Astrocyte of the spinal cord (primary cell): Measurements from ENCODE around the gene ATG9A.

Experiments
- DNase-seq: peaks from one replicate; pipeline ENCODE4 v3.0.0; 2011; ENCODE audit warnings: low read depth, low spot score
- H3K4me3 ChIP-seq: 2 replicates; pipeline ENCODE4 v1.5.1; 2011; ENCODE audit warnings: low read depth, mild to moderate bottlenecking, low read length, moderate library complexity
- in situ Hi-C: cut with HindIII; loops from 2 replicates; pipeline ENCODE4 v1.10.0; 2017; ENCODE audit warnings: low sequenced_read_pairs
- TF ChIP-seq, protein P1 (sequence below): IDR thresholded peaks from 2 replicates; pipeline ENCODE4 v1.5.1; 2012; ENCODE audit warnings: low read depth, mild to moderate bottlenecking, low read length, inconsistent platforms

Gene ATG9A

DNA sequence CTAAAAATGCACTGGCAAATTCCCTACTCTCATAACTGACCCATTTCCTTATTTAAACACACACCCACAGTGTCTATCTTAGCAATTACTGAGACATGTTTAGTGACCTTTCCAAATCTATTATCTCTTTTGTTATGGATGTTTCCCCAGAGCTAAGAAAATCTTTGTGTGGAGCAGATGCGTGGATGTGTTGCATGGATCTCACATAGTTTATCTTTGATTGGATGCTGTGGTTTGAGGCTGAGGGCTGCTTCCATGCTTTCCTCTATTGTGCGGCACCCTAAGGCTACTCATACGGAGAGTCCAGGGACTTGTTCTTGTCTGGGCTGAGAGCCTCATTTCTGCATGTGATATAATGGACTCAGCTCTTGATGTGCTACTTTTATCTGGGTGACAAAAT is 4.9 kb upstream of the ATG9A start:
- no peak for DNase-seq
- in situ Hi-C loops = no loop called here
- H3K4me3 ChIP-seq = no peak overlapping the region
- TF ChIP-seq, protein P1, sequence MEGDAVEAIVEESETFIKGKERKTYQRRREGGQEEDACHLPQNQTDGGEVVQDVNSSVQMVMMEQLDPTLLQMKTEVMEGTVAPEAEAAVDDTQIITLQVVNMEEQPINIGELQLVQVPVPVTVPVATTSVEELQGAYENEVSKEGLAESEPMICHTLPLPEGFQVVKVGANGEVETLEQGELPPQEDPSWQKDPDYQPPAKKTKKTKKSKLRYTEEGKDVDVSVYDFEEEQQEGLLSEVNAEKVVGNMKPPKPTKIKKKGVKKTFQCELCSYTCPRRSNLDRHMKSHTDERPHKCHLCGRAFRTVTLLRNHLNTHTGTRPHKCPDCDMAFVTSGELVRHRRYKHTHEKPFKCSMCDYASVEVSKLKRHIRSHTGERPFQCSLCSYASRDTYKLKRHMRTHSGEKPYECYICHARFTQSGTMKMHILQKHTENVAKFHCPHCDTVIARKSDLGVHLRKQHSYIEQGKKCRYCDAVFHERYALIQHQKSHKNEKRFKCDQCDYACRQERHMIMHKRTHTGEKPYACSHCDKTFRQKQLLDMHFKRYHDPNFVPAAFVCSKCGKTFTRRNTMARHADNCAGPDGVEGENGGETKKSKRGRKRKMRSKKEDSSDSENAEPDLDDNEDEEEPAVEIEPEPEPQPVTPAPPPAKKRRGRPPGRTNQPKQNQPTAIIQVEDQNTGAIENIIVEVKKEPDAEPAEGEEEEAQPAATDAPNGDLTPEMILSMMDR = no peak

DNA sequence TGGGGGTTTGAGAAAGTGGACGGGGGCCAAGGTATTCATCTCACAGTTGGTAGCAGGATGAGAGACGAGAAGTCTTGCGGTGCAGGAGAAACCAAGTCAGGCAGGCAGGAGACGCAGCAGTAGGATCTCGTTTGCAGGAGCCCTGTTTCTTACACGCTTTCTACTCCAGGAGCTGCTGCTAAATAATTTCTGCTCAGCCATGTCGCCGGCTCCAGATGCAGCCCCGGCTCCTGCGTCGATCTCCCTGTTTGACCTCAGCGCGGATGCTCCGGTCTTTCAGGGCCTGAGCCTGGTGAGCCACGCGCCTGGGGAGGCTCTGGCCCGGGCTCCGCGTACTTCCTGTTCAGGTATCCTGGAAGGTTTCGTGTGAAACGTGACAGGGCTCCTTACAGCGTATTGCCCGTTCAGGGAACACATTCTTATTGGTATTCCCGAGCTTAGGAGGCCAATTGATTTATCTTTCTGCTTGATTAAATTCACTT is 664 bp upstream of the ATG9A start:
- in situ Hi-C loops = no loop called here
- TF ChIP-seq, protein P1 = no peak
- DNase-seq = no peak
- peak overlapping the region; percentile 85 for H3K4me3 ChIP-seq

DNA sequence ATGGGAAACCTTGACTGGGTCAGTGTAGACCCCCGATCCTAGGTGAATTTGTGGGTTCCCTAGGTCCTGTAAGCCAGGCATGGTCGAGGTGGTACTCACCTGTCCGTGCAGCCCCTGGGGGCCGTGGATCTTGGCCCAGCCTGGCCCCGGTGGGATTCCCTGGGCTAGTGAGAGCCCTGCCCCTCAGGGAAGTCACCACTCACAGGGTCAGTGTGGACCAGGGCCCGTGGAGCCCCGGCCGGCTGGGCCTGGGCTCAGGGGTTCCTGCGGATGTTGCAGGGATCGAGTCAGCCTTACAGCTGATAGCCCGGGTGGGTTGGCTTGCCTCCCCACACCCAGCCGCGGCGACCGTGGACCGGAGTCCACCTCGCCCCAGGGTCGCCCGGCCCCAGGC is 528 bp downstream of the ATG9A start:
- in situ Hi-C loops = no loop called here
- DNase-seq = no peak
- TF ChIP-seq, protein P1 = no peak
- peak overlapping the region; percentile 85 for H3K4me3 ChIP-seq

DNA sequence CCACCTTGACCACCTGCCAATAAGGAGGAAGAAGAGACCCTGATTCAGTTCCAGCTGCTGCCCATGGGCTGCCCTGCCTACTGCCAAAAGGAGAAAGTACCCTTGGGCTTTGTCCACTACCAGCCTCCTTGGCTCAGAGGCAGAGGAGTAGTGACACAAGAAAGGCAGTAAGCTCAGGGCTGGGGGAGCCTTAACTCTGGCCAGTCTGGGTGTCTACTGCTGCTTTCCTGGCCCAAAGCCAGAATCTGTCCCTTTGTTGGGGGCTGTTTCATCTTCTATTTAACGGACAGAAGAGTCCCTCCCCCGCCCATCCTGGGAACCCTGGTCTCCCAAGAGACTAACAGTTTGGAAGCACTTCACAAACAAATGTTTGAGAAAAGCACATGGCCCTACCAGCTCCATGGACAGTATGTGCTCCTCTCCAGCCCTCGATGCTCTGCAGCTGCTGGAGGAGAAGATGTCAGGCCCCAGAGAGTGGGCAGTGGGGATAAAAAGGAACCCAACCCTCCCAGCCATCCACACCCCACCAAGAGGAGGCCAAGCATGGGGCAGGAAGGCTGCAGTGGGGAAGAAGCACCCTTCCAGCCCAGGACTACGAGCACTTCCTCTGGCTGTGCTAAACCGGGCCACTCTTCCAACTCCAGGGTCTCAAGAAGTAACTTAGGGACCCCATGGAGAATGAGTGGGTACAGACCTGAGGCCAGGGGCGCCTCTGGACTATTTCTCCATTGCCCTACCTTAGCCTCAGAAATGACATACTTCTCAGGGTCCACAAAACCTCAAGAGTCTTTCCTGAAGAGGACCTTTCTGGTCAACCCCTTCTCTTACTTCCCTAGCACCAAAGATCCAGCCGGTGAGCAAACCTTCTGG is 1.2 kb downstream of the ATG9A start:
- DNase-seq = no peak
- TF ChIP-seq, protein P1 = no peak
- H3K4me3 ChIP-seq = peak overlapping the region; percentile 85
- in situ Hi-C loops = no loop called here

DNA sequence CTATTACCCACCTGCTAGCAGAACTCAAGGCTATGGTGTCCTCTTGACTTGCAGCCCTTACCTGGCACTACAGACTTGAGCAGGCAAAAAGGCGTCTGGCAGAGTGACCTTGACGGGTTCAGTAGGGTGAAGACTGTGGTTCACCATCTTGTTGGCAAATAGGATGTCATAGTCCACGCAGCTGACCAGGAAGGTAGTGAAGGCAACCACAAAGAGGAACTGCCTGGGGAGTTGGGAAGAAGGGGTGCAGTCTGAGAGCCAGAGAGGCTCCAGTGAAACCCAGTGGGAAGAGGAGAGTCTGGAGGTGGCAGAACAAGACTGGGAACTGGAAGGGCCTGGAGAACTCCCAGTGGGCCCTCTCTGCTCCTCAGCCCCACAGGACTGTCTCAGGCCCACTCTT is 4.1 kb downstream of the ATG9A start:
- DNase-seq = no peak
- no peak overlapping the region for H3K4me3 ChIP-seq
- in situ Hi-C loops = no loop called here
- TF ChIP-seq, protein P1 = no peak

DNA sequence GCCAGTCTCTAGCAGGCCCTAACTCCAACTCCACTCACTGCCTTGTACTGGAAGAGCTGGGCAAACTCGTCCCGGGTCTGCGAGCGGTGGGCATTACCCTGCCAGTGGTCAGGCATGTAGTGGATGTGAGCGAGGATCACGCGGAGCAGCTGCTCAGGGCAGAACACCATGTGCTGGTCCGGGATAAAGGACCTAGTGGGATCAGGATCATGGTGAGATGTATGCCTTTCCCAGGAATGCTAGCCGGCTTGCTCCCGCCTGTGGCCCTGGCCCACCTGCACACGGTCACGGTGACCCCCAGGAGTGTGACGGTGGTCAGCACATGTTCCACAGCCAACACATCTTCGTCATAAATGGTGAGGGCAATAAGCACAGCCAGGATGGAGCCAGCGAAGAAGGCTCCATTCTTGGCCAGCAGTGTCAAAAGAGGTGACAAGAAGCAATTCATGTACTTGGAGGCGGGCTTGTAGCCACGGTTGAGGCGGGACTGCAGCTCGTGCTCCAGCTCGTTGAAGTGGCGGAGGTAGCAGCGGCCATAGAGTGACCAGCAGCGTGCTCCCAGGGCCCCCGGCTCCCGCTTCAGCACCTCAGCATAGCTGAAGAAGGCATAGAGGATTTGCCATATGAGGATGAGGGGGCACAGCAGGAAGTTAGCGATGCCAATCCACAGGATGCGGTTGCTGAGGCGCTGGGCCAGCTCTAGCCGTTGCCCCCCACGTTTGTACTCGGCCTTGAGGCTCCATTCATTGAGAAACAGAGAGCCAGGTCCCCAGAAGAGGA is 5.4 kb downstream of the ATG9A start:
- DNase-seq = no peak
- in situ Hi-C loops = no loop called here
- TF ChIP-seq, protein P1 = no peak
- no peak overlapping the region for H3K4me3 ChIP-seq
